ENCODE data around the gene TUBA1B. TPM values are rescaled to one million over a fixed set of nuclear protein-coding genes. Genes with fewer than 3 reads are reported as not detected.

TUBA1B gene
- total and polyA plus RNA-seq, 2 of the 13 experiments (the other 11 are each of a cell fraction or from before 2014, with no cell fraction given) = 1,275 to 1,353 TPM

DNA sequence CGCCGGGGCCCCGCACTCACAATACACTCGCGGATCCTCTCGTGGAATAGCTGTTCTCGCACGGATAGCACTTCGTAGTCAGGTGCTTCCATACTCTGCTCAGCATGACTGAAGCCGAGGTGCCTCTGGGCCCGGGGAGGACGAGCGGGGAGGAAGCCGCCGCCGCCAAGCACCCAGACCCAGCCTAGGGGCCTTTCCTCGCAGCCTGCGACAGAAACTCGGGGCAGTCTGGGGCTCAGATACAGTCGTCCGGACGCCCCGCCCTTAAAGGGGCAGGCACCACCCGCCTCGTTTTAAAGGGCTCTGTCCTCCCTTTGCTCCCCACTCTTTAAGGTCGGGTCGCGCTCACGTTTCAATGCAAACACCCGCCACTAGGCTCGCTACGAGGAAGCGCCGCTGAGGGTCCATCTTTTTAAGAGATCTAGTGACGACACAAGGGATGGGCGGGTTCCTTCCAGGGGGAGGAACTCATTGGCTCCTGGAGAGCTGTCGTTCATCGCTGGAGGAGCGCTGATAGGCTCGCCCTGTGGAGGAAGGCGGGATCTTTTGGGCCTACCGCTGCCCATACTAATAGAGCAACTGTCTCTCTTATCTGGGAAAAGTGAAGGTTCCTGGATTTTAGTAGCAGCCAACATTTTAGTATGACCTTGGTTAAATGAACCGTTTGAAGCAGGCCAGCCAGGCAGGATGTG, 20.6 kb downstream of the TUBA1B start, which contains the start of gene LMBR1L (continued):
- TF ChIP-seq SIN3A (IDR thresholded peaks at IDR 0.05; ENCODE audit: borderline replicate concordance, low read depth, low read length) = peak; percentile 52; the same call in 1 of the 2 replicates
- no peak for TF ChIP-seq PHF5A (CRISPR knock-in tag; IDR thresholded peaks at IDR 0.05; ENCODE audit: low read depth, unreplicated experiment)
- TF ChIP-seq PCBP1 (IDR thresholded peaks at IDR 0.05; ENCODE audit: borderline replicate concordance, low read depth, low read length) = no peak
- TF ChIP-seq, protein P1, sequence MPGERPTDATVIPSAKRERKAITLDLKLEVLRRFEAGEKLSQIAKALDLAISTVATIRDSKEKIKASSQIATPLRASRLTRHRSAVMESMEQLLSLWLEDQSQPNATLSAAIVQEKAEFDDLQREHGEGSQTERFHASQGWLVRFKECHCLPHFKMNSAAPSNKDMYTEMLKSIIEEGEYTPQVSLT (CRISPR knock-in tag; IDR thresholded peaks at IDR 0.05; ENCODE audit: borderline replicate concordance, low read depth) = no peak
- TF ChIP-seq ADNP (CRISPR knock-in tag; IDR thresholded peaks at IDR 0.05) = no peak
- no peak for TF ChIP-seq NONO (IDR thresholded peaks at IDR 0.05)
- no peak for TF ChIP-seq NONO (CRISPR knock-in tag; conservative IDR thresholded peaks at IDR 0.05)
- TF ChIP-seq FIP1L1 (IDR thresholded peaks at IDR 0.05; ENCODE audit: borderline replicate concordance, insufficient read depth, low read depth, low read length) = no peak
- no peak for TF ChIP-seq ZNF251 (CRISPR knock-in tag; IDR thresholded peaks at IDR 0.05)
- peak; percentile 68 for TF ChIP-seq BHLHE40 (IDR thresholded peaks at IDR 0.05; ENCODE audit: low read length)
- no peak for TF ChIP-seq HHEX (CRISPR knock-in tag; IDR thresholded peaks at IDR 0.05)
- no peak for TF ChIP-seq GFI1 (CRISPR knock-in tag; IDR thresholded peaks at IDR 0.05; ENCODE audit: borderline replicate concordance)
- peak; percentile 80; the same call in 1 of the 2 replicates for TF ChIP-seq ZNF230 (CRISPR knock-in tag; IDR thresholded peaks at IDR 0.05)
- TF ChIP-seq ZMYM3 (CRISPR knock-in tag; IDR thresholded peaks at IDR 0.05) = no peak
- no peak for TF ChIP-seq ZNF264 (CRISPR knock-in tag; IDR thresholded peaks at IDR 0.05)
- TF ChIP-seq, protein P2, sequence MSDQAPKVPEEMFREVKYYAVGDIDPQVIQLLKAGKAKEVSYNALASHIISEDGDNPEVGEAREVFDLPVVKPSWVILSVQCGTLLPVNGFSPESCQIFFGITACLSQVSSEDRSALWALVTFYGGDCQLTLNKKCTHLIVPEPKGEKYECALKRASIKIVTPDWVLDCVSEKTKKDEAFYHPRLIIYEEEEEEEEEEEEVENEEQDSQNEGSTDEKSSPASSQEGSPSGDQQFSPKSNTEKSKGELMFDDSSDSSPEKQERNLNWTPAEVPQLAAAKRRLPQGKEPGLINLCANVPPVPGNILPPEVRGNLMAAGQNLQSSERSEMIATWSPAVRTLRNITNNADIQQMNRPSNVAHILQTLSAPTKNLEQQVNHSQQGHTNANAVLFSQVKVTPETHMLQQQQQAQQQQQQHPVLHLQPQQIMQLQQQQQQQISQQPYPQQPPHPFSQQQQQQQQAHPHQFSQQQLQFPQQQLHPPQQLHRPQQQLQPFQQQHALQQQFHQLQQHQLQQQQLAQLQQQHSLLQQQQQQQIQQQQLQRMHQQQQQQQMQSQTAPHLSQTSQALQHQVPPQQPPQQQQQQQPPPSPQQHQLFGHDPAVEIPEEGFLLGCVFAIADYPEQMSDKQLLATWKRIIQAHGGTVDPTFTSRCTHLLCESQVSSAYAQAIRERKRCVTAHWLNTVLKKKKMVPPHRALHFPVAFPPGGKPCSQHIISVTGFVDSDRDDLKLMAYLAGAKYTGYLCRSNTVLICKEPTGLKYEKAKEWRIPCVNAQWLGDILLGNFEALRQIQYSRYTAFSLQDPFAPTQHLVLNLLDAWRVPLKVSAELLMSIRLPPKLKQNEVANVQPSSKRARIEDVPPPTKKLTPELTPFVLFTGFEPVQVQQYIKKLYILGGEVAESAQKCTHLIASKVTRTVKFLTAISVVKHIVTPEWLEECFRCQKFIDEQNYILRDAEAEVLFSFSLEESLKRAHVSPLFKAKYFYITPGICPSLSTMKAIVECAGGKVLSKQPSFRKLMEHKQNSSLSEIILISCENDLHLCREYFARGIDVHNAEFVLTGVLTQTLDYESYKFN (CRISPR knock-in tag; conservative IDR thresholded peaks at IDR 0.05) = peak; percentile 38; the same call in 1 of the 2 replicates
- TF ChIP-seq MXD4 (CRISPR knock-in tag; IDR thresholded peaks at IDR 0.05) = no peak
- TF ChIP-seq, protein P3, sequence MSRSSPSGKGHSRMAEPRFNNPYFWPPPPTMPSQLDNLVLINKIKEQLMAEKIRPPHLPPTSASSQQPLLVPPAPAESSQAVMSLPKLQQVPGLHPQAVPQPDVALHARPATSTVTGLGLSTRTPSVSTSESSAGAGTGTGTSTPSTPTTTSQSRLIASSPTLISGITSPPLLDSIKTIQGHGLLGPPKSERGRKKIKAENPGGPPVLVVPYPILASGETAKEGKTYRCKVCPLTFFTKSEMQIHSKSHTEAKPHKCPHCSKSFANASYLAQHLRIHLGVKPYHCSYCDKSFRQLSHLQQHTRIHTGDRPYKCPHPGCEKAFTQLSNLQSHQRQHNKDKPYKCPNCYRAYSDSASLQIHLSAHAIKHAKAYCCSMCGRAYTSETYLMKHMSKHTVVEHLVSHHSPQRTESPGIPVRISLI (CRISPR knock-in tag; IDR thresholded peaks at IDR 0.05; ENCODE audit: borderline replicate concordance) = 0 out of 2 replicates have a peak, but pooled peaks have one; percentile 7
- TF ChIP-seq, protein P4, sequence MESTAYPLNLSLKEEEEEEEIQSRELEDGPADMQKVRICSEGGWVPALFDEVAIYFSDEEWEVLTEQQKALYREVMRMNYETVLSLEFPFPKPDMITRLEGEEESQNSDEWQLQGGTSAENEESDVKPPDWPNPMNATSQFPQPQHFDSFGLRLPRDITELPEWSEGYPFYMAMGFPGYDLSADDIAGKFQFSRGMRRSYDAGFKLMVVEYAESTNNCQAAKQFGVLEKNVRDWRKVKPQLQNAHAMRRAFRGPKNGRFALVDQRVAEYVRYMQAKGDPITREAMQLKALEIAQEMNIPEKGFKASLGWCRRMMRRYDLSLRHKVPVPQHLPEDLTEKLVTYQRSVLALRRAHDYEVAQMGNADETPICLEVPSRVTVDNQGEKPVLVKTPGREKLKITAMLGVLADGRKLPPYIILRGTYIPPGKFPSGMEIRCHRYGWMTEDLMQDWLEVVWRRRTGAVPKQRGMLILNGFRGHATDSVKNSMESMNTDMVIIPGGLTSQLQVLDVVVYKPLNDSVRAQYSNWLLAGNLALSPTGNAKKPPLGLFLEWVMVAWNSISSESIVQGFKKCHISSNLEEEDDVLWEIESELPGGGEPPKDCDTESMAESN (CRISPR knock-in tag; conservative IDR thresholded peaks at IDR 0.05) = peak; percentile 57; the same call in 1 of the 2 replicates
- no peak for TF ChIP-seq CEBPB (IDR thresholded peaks at IDR 0.05; ENCODE audit: borderline replicate concordance, low read depth, low read length)
- TF ChIP-seq, protein P5, sequence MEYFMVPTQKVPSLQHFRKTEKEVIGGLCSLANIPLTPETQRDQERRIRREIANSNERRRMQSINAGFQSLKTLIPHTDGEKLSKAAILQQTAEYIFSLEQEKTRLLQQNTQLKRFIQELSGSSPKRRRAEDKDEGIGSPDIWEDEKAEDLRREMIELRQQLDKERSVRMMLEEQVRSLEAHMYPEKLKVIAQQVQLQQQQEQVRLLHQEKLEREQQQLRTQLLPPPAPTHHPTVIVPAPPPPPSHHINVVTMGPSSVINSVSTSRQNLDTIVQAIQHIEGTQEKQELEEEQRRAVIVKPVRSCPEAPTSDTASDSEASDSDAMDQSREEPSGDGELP (IDR thresholded peaks at IDR 0.05; ENCODE audit: borderline replicate concordance, low read depth) = no peak
- no peak for TF ChIP-seq MTF2 (CRISPR knock-in tag; IDR thresholded peaks at IDR 0.05; ENCODE audit: borderline replicate concordance)
